Left hindlimb (tissue), 1 donor: ENCODE data around the gene TENT4B.
"Not testable (repeated sequence)": the region's sequence is repeated elsewhere in the genome, so short reads cannot be mapped to it uniquely, and the experiment has no call there.

Experiments used
- DNase-seq: peaks from one replicate; pipeline ENCODE4 v3.0.0-alpha.2; 2018

Gene TENT4B

GRCh38 chr16:50152807-50153595, at the start of gene TENT4B:
TSS of gene TENT4B (plus strand) at chr16:50153306. CDS start at chr16:50153622, 316 bp downstream.
- DNase-seq, result peak; percentile 93

GRCh38 chr16:50103764-50104163, 49.3 kb upstream of the TENT4B start:
- no peak for DNase-seq

- no peak for DNase-seq
Observed at GRCh38 chr16:50114357-50115129, 38.6 kb upstream of the TENT4B start.

DNA sequence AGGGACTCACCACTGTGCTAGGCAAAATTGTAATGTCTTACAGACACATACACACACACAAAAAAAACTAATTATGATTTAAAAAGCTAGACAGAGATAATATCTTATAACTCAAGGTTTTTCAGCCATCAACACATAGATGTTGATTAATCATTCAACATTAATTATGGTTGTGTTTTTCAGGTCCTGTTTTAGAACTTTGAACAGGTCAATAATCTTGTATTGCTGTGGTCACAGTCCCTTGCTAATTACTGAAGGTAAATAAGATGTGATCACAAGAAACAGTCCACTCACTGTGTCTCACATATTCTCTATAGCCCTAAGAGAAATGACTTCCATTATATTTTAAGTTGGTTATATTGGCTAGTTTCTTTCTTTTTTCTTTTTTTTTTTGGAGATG, 32.4 kb upstream of the TENT4B start:
- no peak for DNase-seq

GRCh38 chr16:50121278-50121677, 31.8 kb upstream of the TENT4B start:
- no peak for DNase-seq

GRCh38 chr16:50121721-50122445, 31.2 kb upstream of the TENT4B start:
- no peak for DNase-seq

DNA sequence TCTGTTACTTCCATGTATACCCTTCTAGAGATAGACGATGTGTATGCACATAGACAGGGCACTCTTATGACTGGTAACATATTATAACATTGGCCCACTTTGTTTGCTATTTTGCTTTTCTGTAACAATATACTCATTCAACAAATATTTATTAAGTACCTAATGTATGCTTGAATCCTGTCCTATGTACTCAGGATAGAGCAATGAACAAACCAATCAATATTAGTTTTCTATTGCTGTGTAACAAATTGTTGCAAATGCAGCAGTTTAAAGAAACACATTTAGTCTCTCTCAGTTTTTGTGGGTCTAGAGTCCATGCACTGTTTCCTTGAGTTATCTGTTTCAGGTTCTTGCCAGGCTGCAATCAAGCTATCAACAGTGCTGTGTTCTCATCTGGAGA, 29.7 kb upstream of the TENT4B start:
- no peak for DNase-seq

DNA sequence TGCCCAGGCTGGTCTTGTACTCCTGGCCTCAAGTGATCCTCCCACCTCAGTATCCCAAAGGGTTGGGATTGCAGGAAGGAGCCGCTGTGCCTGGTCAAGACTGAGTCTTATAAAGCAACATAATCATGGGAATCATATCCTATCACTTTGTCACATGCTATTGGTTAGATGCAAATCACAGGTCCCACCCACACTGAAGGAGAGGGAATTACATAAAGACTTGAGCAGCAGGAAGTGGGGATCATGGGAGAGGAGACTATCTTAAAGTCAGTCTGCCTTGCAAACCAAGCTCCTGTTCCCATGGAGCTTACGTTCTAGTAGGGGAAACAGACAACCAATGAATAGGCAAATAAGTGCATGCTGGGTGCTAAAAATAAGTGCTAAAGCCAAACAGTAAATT, 28.3 kb upstream of the TENT4B start:
- no peak for DNase-seq

GRCh38 chr16:50126183-50126582, 26.9 kb upstream of the TENT4B start:
- DNase-seq, result no peak

- not testable (repeated sequence) for DNase-seq
Observed at GRCh38 chr16:50132571-50132970, 20.5 kb upstream of the TENT4B start.

DNA sequence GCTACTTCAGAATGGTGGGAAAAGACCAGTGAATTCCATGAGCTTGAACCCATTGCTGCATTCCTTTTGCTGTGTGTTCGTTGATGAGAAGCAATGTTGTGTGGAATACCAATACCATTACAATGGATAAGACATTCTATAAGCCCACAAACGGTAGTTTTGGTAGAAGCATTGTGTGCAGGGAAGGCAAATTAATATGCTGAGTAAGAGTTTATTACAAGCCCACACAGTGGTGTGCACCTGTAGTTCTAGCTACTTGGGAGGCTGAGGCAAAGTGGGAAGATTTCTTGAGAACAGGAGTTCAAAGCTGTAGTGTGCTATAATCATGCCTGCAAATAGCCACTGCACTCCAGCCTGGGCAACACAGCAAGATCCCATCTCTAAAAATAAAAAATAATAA, 19.9 kb upstream of the TENT4B start:
- no peak for DNase-seq

GRCh38 chr16:50136399-50136798, 16.7 kb upstream of the TENT4B start:
- no peak for DNase-seq

DNA sequence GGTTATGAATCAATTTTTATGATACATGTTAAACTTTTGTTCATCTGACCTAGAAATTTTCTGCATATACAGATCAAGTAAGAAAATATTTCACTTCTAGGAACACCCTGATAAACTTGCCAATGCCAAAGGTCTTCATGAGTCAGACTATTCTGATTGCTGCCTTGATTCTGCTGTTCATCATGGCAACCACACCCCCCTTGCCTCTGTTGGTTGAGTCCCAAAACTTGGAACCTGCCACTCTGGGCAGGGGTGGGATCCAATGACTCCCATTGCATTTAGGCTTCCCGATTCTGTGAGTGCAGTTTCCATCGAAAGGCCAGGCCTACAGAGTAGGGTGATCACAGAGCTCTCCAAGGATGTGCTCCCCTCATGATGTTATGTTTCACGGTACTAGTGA, 15.8 kb upstream of the TENT4B start:
- DNase-seq, result no peak

- DNase-seq, result no peak
Observed at GRCh38 chr16:50139580-50139979, 13.5 kb upstream of the TENT4B start.

GRCh38 chr16:50144211-50144610, 8.9 kb upstream of the TENT4B start:
- no peak for DNase-seq

DNA sequence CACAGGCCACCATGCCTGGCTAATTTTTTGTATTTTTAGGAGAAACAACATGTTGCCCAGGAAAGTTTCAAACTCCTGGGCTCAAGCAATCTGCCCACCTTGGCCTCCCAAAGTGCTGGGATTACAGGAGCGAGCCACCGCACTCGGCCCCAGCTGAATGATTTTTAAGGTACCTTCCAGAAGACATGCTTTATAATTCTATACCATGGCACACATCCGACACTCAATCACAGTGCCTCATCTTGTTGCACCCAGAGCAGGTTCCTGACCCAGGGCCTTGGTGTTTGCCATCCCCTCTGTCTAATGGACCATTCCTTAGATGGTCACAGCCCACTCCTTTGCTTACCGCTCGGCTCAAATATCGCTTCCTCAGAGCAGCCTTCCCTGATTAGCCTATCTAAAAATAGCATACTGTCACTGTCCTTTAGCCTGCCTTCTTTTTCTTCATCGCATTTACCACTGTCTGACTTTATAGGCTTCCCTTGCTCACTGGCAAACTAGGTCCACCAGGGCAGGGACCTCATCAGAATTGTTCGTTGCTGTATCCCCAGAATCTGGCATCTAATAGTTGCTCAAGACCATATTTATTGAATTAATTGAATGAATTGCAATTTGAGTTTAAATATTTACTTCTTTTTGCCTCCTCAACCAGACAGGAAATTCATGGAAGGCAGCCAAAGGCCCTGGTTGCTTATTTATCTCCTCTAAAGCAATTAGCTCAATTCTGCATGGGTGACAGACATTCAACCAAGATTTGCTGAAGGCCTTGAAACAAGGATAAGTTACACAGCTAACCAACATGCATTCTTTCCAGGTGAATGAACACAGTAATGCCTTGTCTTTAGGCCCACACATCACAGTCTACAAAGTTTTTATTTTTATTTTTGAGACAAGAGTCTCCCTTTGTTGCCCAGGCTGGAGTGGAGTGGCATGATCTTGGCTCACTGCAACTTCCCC, 6.3 kb upstream of the TENT4B start:
- DNase-seq, result no peak

GRCh38 chr16:50151322-50151721, 1.8 kb upstream of the TENT4B start:
- no peak for DNase-seq

DNA sequence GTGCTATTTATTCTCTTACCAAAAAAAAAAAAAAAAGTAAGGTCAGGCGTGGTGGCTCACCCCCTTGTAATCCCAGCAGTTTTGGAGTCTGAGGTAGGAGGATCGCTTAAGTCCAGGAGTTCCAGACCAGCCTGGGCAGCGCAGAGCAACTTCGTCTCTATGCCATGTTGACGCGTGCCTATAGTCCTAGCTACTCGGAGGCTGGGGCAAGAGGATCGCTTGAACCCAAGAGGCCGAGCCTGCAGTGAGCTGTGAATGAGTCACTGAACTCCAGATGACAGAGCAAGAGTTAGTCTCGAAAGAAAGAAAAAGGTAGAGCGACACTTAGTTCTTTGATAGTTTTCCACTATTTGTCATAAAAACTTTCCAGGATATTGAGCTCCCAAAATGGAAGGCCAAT, 1.4 kb upstream of the TENT4B start:
- DNase-seq, result no peak

GRCh38 chr16:50152351-50152806, 727 bp upstream of the TENT4B start:
- peak; percentile 54 for DNase-seq

DNA sequence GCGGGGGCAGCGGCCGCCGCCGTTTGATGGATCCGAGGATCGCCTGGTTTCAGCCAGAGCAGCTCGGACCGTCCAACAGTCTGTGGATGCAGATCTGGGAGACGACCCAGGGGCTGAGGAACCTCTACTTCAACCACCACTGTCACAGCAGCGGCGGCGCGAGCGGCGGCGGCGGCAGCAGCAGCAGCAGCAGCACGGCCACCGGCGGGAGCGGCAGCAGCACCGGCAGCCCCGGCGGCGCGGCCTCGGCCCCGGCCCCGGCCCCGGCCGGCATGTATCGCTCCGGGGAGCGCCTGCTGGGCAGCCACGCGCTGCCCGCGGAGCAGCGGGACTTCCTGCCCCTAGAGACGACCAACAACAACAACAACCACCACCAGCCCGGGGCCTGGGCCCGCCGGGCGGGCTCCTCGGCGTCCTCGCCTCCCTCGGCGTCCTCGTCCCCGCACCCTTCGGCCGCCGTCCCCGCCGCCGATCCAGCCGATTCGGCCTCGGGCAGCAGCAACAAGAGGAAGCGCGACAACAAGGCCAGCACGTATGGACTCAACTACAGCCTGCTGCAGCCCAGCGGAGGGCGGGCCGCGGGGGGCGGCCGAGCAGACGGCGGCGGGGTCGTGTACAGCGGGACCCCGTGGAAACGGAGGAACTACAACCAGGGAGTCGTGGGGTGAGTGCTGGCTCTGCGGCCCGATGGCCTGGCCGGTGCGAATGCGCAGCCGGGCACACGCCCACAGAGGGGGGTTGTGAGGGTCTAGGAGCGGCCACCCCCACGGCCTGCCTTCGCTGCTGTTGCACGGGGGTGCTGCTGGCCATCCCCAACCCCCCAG, 702 bp downstream of the TENT4B start:
- DNase-seq, result peak; percentile 46

DNA sequence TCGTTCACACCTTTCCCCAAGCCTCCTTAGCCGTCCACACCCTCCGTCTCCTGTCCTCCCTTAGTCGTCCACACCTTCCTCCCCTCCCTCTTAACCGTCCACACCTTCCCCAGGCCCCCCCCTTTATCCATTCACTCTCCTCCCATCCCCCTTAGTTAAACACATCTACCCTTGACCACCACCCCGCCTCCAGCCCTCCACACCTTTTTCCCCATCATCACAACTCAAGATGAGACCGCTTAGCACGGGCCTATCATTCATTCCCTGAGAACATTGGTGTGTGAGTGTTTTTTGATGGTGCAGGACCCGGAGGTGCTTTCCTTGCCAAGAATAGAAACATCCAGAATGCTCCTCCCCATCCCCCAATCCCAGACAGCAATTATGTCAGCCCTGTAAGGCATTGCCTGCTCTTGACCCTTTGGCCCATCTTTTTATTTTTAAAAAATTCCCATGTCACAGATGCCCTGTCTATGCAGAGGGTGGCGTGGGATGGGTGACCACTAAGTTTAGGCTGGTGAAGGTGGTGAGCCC, 1.4 kb downstream of the TENT4B start:
- DNase-seq, result no peak
